ENCODE measurements around the gene SMCO2.

DNA sequence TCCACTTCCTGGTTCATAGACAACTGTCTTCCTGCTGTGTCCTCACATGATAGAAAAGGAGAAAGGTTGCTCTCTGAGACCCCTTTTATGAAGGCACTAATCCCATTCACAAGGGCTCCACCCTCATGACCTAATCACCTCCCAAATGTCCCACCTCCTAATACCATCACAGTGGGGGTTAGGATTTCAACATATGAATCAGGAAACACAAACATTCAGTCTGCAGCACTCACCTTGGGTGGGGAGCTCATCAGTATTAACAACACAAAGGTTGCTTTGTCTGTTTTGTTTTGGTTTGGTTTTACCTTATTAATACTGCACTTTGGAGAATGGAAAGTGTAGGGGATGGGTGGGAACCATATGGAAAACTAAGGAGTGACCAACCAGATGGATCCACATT is 10.5 kb upstream of the SMCO2 start:
- TF ChIP-seq, protein P1, sequence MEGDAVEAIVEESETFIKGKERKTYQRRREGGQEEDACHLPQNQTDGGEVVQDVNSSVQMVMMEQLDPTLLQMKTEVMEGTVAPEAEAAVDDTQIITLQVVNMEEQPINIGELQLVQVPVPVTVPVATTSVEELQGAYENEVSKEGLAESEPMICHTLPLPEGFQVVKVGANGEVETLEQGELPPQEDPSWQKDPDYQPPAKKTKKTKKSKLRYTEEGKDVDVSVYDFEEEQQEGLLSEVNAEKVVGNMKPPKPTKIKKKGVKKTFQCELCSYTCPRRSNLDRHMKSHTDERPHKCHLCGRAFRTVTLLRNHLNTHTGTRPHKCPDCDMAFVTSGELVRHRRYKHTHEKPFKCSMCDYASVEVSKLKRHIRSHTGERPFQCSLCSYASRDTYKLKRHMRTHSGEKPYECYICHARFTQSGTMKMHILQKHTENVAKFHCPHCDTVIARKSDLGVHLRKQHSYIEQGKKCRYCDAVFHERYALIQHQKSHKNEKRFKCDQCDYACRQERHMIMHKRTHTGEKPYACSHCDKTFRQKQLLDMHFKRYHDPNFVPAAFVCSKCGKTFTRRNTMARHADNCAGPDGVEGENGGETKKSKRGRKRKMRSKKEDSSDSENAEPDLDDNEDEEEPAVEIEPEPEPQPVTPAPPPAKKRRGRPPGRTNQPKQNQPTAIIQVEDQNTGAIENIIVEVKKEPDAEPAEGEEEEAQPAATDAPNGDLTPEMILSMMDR (IDR thresholded peaks at IDR 0.05), result no peak
- no peak for TF ChIP-seq POLR2A (IDR thresholded peaks at IDR 0.05)

Data from adrenal gland (tissue), 5 donors.